HG03520 (cell line): ENCODE results near the gene MTX2.
A peak's percentile ranks its signal among the peaks of the same experiment; 100 is the strongest.

Experiments used
- ATAC-seq: cut with Tn5 transposase; IDR thresholded peaks from one replicate; pipeline ENCODE4 v1.9.1; 2021; ENCODE audit warnings: mild to moderate bottlenecking, moderate library complexity; ENCODE audit not compliant: unreplicated experiment

The MTX2 gene

GRCh38 chr2:176269319-176270099 lies at the start of gene MTX2:
MTX2 (plus strand) TSS chr2:176269442; CDS start chr2:176269630, 188 bp downstream.
- ATAC-seq = peak; percentile 95

DNA sequence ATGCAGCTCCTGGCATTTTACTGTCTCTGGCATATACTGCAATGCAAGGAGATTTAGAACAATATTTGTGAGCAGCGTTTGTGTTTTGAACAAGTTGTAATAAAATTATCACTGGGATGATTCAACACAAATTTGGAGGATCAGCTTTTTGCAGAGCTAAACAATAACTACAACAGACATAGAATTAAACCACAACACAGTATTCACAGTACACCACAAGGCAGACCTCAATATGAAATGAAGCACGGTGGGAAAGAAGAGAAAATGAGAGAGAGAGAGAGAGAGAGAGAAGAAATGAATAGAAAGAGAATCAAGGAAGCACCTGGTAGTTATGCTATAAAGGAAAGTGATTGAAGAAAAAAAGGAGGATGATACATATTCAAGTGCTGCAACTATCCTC lies 41.4 kb upstream of the MTX2 start:
- ATAC-seq = no peak

- ATAC-seq = no peak
Measured at GRCh38 chr2:176234156-176234555, 35.1 kb upstream of the MTX2 start.

- ATAC-seq = no peak
Measured at GRCh38 chr2:176234940-176235339, 34.3 kb upstream of the MTX2 start.

DNA sequence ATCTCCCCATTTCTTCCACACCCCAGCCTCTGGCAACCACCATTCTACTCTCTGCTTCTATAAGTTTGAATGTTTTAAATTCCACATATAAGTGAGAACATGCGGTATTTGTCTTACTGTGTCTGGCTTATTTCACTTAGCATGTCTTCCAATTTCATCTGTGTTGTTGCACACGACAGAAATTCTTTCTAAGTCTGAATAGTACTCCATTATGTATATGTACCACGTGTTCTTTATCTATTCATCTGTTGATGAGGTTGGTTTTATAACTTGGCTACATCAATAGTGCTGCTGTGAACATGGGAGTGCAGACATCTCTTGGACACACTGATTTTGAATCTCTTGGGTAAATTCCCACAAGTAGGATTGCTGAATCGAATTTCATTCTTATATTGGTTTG lies 31.8 kb upstream of the MTX2 start:
- ATAC-seq = no peak

DNA sequence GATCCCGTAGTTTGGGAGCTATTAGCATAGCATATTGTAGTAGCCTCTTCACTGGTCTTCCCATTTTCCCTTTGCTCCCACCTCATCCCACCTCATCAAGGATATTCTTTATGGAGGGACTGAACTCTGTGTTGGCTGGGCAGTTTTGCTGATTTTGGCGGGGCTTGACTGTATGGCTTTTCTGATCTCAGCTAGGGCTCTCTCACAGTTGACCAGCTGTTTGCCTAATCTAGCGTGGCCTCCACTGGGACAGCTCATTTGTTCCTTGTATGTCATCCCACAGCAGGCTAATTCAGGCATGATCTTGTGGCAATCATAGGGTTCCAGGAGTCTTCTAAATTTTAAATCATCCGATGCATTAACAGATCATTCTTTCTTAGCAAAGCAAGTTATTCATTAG lies 30.2 kb upstream of the MTX2 start:
- ATAC-seq = no peak

GRCh38 chr2:176240301-176240700 lies 28.9 kb upstream of the MTX2 start:
- no peak for ATAC-seq

DNA sequence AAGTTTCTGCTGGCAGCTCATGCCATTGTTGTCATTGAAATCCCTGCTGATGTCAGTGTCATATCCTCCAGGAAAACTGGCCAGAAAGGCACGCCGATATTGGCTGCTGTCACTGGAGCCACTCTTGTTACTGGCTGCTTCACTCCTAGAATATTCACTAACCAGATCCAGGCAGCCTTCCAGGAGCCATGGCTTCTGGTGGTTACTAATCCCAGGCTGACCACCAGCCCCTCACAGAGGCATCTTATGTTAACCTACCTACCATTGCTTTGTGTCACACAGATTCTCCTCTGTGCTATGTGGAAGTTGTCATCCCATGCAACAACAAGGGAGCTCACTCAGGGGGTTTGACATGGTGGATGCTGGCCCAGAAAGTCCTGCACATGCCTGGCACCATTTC lies 27.0 kb upstream of the MTX2 start:
- ATAC-seq = no peak

DNA sequence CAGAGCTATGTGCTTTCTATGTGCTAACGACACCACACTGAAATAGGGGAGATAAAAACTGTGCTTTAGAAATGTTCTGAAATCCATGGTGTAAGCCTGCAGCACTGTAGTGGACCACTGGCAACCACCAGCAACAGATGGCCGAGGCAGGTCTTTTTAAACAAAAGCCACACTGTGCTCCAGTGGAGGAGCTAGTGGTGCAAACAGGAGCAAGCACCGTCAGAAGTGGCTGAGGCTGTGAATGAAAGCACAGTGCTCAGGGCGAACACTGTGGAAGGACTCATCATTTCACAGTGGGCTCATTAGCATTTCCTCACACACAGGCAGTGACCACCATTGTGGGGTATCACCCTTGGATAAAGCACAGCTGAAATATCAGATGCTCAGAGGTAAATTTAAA lies 22.9 kb upstream of the MTX2 start:
- ATAC-seq = no peak

DNA sequence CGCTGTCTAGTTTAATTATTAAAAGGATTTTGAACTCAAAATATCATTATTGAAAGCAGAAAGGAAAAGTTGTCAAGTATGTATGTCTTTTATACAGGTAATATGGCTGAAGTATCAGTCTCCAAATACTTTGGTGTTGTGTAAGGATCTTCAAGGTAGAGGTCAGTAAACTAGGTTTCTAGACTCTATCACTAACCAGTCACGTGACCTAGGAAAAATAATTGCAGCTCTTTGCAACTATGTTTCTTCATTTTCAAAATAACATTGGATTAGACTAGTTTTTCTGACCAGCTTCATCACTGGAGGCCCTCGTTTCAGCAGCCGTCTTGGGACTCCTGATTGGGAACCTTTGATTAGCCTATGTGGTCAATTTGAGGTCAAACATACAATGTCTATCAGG lies 21.4 kb upstream of the MTX2 start:
- no peak for ATAC-seq

GRCh38 chr2:176251928-176252327 lies 17.3 kb upstream of the MTX2 start:
- ATAC-seq = no peak

GRCh38 chr2:176260689-176261088 lies 8.6 kb upstream of the MTX2 start:
- no peak for ATAC-seq

- ATAC-seq = no peak
Measured at GRCh38 chr2:176261136-176261535, 8.1 kb upstream of the MTX2 start.

GRCh38 chr2:176268976-176269318 lies 295 bp upstream of the MTX2 start:
- ATAC-seq = peak; percentile 14

GRCh38 chr2:176270100-176270750 lies 983 bp downstream of the MTX2 start:
- no peak for ATAC-seq

DNA sequence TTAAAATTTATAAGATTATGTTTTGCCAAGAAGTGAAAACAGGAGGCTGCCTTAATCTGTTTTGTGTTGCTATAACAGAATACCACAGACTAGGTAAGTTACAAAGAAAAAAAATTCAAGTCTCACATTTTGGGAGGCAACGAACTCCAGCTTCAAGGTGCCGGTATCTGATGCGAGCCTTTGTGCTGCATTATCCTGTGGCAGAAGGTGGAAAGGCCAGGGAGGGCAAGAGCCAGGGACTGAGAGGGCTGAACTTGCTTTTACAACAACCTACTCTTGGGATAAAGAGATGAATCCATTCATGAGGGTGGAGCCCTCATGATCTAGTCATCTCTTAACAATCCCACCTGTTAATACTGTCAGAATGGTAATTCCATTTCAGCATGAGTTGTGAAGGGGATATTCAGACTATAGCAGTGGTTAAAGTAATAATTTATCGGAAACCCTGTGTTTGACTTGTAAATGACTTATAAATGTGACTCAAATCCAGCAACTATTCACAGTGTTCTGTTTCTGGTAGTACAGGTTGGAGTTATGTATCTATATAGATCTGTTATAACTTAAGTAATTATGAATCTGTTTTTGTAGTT lies 3.7 kb downstream of the MTX2 start:
- no peak for ATAC-seq

GRCh38 chr2:176278927-176279326 lies 9.7 kb downstream of the MTX2 start:
- no peak for ATAC-seq

DNA sequence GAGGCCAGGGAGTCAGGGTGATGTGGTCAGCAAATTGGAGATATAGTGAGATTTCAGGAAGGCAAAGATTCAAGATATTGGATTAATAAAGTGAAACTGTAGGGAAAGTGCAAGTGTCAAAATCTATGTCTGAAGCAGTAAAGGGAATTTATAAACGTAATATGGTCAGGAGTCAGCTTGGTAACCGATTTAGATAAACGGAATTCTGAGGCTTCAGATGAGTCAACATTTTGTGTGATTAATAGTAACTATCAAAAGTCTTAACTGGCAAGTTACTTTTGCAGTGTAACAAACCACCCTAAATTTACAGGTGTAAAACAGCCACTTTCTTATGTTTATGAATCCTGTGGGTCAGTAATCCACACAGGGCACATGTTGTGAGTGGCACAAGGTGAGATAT lies 10.9 kb downstream of the MTX2 start:
- no peak for ATAC-seq

DNA sequence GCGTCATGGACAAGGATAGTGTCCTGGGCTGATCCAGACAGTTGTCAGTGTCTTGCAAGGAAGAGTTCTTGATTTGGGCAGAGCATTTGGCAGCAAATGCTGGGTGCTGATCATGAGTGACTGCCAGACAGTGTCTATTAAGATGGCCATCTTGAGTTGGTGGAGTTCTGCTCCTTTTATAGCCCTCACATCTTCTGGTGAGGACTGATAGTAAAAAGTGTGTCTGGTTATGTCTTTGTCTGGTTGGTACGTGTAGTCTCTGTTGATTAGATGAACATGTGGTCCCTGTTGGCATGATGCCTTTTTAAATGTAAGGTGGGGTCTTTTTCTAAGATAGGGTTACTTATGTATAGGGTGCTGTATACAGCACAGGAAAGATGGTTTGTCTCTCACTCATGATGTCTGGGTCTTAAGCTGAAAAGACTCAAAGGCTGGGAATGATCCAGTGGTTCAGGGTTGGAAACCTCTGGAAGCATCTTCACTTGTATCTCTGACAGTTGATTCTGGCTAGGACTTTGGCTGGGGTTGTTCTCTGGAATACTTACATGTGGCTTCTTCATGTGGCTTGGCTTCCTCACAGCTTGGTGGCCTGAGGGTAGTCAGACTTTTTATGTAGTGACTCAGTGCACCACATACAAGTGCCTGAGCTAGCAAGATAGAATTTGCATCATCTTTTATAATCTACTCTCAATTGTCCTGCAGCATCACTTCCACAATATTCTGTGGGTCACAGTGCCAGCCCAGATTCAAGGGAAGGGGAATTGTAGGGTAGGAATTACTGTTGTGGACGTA lies 11.8 kb downstream of the MTX2 start:
- no peak for ATAC-seq

DNA sequence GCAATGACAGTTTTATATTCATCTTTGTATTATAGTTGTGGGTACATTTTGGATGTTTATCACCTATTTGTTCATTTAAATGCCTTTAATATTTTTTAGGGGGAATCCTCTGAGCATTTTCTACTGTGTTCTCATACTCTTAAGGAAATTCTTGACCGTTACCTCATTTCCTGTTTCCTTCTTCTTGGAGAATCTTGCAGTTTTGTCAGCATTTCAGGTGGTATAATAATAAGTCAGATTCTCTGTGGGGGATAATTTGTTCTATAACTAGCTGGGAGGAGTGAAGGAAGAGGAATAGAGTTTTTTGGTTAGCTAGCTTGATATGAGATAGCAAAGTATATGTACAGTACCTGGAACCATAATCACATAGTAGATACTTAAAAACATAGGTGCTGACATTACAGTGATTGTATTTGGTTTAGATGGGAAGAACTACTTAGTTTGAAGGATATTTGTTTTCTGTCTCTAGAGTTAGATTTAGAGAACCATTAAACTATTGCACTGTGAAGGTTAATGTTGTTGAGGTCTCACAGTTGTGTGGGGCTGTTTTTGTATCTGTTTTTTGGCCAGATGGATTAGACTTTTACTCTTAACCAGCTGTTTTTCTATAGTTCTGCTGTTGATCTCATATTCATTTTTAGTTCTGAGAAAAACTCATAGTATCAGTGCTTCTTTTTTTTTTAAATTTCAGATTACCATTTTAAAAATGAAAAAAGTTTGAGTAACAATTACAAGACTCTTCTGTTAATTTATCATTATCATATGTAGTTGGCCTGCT lies 14.2 kb downstream of the MTX2 start:
- no peak for ATAC-seq
